HG03196 (cell line): Measurements from ENCODE around the gene TUBE1.
A peak's percentile ranks its signal among the peaks of the same experiment; 100 is the strongest.
"Not testable (repeated sequence)": the region's sequence is repeated elsewhere in the genome, so short reads cannot be mapped to it uniquely, and the experiment has no call there.

ENCODE experiments used
- ATAC-seq: cut with Tn5 transposase; IDR thresholded peaks from one replicate; pipeline ENCODE4 v1.9.1; 2021; ENCODE audit not compliant: unreplicated experiment

Gene TUBE1, protein sequence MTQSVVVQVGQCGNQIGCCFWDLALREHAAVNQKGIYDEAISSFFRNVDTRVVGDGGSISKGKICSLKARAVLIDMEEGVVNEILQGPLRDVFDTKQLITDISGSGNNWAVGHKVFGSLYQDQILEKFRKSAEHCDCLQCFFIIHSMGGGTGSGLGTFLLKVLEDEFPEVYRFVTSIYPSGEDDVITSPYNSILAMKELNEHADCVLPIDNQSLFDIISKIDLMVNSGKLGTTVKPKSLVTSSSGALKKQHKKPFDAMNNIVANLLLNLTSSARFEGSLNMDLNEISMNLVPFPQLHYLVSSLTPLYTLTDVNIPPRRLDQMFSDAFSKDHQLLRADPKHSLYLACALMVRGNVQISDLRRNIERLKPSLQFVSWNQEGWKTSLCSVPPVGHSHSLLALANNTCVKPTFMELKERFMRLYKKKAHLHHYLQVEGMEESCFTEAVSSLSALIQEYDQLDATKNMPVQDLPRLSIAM

DNA sequence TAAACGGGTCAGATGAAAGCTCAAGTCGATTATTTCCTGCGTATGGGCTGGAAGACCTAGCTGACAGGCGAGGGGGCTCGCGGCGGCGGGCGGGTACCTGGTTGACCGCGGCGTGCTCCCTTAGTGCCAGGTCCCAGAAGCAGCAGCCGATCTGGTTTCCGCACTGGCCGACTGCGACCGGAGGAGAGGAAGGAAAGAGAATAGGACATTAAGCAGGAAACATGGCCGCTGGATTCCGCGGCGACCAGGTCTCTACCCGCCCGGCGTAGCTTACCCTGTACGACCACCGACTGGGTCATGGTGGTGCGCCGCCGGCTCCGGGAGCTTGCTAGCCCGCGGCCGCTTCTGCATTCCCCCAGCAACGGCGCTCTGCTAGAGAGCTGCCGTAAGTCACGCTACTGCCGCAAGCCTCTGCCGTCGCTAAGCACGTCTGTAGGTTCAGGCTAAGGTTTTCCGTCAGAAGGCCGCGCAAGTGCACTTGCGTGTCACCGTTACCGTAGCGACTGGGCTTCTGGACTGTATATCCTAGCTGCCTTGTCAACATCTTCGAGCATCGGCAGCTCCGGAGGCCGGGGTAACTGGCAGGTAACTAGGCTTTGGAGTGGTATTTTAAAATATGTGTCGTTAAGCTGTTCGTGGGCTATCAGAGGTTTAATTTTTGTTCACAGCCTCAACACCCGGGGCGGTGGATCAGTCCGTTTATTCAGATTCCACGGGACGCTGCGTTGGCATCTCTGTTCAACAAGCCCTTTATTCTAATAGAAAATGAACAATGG lies at the start of gene TUBE1, which contains the start of gene FAM229B:
TUBE1 (minus strand) TSS at position 347 of the 776 bp plus-strand sequence; CDS start at position 299, 48 bp downstream.
FAM229B (plus strand) TSS at position 456 of the 776 bp plus-strand sequence. CDS start 11,693 bp downstream, outside the sequence.
- peak; percentile 98 for ATAC-seq

DNA sequence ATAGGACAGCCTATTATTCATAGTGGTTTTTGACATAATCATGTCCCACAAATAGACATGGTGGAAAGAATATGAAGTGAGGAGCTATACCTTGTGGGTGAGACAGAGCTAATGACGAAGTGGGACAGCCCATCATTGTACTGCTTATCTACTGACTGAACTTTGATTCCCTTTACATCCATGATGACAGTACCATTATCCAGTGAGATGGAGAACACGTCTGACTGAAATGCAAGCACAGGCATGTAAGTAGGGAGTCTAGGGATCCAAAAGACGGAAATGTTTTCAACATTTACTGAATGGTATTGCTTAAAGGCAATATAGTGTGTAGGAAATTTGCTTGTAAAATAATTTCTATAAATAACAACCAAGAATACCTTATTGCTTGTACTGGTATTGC lies 43.6 kb upstream of the TUBE1 start:
- no peak for ATAC-seq

DNA sequence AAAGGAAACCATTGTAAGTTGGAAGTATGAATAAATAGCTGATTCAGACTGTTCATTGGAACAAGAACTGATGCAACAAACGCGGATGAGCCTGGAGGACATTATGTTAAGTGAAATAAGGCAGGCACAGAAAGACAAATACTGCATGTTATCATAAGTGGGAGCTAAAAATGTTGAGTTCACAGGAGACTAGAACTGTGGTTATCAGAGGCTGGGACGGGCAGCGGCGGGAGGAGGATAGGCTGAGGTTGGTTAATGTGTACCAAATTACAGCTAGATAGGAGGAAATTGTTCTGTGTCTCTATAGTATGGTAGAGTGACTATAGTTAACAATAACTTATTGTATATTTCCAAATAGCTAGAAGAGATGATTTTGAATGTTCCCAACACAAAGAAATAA lies 40.9 kb upstream of the TUBE1 start:
- no peak for ATAC-seq

DNA sequence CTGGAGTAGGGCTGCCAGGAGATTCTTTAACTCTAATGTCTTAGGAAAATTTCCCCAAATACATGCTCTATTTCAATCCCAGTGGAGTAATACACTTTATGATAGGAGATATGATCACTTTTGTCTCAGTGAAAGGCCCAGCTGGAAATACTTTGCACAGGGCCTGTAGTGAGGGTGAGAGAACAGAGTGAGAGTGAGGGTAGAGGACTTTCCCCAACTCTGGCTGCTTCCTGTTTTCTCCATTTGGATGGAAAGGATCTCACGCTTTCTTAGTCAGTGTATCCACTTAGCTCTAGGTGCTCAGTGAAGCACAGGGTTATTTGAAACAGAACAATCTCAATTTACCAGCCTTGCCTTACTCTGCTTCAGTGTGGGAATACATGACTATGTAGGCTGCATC lies 36.7 kb upstream of the TUBE1 start:
- no peak for ATAC-seq

DNA sequence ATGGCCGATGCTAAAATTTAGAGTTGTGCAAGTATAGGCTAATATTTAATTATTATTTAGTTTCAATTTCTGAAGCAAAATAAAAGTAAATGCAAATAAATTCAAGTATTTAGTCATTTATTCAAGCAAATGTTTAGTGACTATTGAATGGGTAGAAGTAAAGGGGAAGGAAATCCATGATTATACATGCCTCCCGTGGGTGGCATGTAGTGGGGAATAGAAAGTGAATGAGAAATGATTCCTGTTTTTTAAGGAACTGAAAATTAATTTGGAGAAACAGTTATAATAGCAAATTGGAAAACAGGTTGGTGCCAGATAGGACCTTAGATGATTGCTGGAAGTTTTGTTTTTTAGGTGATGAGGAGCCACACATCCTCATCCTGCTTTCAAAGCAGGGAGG lies 35.5 kb upstream of the TUBE1 start:
- ATAC-seq: no peak

DNA sequence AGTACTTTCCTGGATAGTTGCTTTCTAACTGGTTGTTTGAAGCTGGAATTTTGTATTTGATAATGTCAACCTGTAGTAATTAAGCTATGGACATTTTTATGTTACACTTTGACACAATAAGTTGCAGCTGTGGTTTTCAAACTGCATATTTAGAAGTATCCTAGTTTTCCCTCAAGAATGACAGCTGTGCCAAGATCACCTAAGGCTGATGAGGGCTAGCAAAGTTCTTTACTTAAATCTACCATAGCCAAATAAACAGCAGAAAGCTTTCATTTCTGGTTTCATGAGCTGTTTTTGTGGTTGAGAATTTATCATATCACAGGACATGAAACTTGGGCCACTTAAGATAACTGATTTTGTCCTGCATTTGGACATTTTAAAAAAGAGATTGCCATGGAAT lies 30.8 kb upstream of the TUBE1 start:
- no peak for ATAC-seq

DNA sequence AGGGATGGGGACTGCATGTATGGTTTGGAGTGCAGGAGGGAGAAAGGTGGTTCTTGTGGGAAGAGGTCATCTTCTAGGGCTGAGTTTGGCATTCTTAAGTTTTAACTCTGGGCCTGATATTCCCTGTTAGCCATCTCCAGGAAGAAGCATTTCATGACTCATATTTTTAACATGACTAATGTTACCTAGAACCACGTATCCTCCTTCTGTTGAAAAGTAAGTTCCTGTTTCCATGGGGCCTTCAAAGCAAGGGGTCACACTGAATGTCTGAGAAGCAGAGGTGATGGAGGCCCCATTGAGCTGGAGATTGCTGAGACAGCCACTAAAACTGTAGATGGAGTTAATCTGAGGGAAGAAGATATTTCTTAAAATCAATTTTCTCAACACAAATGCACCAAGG lies 30.3 kb upstream of the TUBE1 start:
- ATAC-seq: no peak

DNA sequence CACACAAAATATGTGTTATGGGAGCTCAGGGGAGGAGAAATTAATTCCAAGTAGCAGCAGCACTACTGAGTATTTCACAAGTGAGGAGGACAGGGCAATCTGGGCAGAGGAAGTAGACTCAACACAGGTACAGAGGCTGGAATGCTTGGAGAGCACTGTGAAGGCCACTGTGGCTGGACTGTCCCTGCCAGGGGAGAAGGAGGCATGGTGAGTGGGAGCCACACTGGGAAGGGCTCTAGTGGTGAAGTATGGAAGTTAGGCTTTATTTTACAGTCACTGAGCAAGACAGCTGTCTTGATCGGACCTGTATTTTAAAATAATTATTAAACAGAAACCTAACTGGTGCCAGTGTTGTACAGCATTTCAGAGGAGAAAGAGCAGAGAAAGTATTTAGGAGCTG lies 28.9 kb upstream of the TUBE1 start:
- no peak for ATAC-seq

DNA sequence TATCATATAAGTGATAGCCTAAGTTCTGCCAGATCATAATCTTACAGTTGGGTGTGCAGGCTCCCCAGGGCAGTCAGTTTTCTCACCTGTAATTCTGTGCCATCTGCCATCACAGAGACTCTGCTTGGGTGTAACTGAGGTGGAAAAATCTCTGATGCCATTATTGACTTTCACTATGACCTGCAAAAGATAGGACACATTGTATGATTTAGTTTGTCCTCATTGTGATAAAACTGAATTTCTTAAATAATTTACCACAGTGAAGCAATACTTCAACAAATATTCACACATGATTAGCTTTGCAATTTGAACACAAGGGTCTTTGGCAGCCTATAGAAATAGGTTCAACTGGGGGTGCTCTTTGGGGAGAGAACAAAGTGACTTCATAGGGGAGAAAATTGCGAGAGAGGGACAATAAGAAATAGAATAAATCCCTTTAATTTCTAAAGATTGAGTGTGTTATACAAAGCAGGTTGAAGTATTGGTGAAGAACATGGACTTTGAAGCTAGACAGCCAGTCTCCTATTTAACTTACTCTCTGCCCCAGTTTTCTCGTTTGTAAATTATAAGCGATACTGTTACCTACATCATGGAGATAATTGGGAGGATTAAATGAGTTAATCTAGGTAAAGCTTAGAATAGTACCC lies 27.4 kb upstream of the TUBE1 start:
- no peak for ATAC-seq

DNA sequence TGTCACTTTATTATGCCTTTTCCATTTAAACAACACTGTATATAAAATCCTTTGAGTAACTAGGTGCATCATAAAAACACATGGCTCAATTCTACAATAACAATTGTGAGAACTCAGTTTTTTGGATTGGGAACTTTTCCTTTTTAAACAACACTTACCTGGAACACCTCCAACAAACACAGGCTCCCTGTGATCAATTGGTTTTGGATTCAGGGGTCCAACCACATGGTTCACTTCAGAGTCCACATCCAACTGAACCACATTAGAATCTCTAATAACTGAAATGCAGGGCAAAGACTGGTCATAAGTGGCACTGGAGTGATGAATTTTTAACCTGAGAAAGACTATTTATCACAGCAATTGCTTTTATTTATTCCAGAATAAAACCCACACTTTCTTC lies 26.6 kb upstream of the TUBE1 start:
- ATAC-seq: no peak

DNA sequence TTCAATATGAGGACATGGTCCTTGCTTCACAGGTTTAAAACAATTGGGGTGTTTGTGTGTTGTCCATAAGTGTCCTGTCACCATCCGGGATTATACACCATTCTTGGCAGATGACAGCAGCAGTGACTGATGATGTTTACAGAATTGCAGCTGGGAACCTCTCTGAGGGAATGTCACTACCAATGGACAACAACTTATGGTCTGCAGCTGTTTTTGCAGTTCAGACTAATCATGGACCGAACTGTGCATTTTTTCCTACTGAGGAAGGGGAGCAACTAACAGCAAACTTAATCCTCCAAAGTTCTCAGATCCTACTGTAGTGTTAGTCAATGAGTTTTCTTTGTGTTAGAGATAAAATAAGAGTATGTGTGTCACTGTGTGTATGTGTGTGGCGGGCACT lies 26.1 kb upstream of the TUBE1 start:
- ATAC-seq: no peak

DNA sequence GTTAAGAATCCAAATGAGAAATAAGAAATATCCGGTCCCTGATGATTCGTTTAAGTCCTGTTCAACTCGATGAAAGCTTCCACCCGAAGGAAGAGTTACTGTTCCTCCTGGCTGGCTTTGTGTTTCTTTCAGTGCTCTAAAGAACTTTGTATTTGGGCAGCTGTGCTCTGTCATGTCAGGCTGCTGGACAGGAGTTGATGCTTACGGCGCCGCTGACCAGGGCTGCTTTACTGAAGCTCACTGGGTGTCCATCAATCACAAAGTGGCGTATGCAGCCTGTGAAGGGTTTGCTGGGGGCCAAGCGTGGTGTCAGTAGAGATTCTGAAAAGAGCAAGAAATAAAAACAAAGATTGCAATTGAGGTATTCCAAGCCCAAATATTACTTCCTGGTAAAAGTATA lies 22.0 kb upstream of the TUBE1 start:
- no peak for ATAC-seq

DNA sequence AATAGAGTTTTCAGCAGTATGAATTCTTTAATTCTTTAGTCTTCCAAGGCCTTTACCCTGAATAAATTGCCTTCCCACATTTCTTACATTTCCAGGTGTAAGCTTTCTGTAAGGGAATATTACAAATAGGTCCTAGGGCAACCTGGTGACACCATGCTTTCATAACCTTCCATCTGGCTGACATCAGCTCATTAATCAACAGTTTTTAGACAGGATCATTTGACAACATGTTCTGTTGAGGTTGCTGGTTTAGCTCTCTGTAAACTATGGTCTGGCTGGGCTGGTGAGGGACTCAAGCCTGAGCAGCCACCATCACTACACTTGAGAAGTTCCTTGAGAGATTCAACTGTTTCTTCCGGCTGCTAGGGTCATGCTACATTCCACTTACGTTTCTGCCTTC lies 19.3 kb upstream of the TUBE1 start:
- no peak for ATAC-seq

DNA sequence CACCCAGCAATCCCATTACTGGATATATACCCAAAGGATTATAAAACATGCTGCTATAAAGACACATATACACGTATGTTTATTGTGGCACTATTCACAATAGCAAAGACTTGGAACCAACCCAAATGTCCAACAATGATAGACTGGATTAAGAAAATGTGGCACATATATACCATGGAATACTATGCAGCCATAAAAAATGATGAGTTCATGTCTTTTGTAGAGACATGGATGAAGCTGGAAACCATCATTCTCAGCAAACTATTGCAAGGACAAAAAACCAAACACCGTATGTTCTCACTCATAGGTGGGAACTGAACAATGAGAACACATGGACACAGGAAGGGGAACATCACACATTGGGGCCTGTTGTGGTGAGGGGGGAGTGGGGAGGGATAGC lies 18.7 kb upstream of the TUBE1 start:
- not testable (repeated sequence) for ATAC-seq

DNA sequence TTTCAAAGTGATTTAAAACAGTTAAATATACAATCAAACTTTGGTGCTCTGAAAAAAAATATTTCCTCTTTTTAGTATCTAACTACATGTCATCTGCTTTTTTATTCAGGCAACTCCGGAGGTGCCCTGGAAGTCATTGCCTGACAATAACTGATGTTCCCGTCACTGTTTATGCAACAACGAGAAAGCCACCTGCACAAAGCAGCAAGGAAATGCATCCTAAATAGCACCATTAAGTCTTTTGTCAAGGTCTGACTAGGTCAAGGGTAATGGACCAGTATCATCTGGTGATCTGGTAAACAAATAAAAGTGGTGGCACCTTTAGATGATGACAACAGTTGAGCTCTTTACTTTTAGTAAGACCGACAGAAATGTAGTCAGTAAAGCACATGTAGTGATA lies 13.3 kb upstream of the TUBE1 start:
- no peak for ATAC-seq

DNA sequence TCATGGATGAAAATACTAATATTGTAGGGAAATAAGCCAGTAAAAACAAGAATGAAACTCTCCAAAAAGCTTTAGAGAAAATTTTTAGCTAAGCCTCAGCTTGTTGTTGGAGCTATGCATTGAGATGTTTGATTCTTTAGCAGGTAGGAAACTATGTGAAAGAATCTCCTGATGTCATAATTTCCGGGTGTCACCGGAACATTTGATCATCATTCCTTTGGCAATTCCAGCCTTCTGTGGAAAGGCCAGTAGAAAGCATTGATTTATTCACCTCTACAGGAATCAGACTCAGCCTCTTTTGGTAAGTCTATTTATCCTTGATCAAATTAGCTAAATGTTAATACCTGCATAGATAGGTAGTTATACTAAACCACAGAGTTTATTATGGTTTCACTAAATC lies 9.6 kb upstream of the TUBE1 start:
- no peak for ATAC-seq

DNA sequence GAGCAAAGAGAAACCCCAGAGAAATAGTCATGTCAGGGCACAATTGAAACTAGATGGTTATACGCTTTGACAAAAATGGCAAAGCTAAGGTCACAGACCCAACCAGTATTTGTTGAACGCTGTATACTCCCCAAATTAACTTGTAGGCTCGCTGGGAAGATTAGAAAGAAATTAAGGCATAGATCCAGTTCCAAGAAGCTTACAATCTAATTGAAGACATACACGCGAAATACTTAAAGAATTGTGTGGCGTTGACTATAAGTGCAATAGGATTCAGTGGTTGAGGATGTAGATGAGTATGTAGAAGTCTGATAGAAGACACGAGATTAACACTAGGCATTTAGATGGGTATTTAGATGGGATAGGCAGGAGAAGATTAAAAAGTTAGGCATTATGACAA lies 634 bp upstream of the TUBE1 start:
- ATAC-seq: no peak

DNA sequence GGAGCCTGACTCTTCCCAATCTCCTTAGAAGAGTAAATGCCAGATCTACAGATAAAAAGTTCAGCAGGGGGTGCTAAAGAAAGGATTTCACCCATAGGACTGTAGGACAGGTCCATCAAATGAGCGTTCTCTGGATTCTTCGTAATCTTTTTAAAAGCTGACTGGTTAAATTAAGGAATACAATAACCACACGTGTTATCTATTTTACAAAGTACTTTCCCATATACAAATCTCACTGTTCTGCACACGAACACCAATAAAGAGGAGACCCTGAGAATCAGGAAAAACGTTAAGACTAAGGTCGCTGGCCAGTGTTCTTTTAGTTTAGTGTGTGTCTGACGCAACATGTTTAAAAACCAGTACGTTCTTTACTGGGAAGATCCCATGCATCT lies 542 bp downstream of the TUBE1 start:
- ATAC-seq: peak; percentile 17

DNA sequence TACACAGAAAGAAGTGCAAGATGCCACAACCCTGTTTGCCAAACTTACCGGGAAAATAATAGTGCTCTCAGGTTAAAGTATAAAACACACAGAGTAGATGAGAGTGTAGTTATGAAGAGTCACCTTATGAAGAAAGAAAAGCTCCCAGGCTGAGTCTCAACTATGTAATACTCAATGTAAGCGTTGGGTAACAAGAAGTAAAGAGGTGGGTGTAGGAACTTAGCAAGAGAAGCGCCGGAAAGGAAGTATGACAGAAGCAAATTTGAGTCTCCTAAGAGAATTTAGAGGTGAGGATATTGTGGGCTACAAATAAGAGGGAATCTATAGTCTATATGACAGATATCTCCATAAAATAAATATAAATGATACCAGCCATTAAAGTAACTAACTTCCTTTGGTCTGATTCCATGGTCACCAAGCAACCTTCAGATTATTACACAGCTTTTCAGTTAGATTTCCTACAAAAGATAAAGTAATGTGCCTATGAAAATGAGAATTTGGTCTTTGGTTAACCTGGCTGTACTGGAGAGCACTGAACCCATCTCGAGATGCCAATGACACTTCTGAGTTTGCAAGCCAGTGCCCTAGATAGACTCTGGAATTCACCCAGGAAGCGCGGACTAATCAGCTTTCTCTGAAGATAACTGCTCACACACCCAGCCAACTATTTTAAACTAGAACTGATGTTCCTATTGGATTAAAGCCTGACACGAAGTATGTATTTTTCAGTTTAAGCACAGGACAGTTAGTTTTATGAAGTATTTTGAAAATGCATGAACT lies 1.8 kb downstream of the TUBE1 start:
- no peak for ATAC-seq

DNA sequence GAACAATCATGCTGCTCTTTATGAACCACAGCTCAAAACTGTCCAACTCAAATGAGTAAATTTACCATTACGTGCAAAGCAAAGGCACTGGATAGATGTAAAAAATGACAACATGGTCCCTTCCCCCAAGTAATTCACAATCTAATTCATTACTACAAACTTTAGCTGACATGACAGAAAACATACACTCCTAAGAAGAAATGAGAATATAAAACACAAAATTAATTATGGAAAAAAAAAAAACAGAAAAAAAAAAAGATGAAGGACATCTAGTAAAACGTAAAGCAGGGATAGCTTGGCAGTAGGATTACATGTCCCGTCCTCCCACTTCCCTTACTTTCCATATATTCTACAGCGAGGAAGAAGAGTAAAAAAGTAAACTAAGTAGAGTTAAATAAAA lies 5.7 kb downstream of the TUBE1 start:
- no peak for ATAC-seq

DNA sequence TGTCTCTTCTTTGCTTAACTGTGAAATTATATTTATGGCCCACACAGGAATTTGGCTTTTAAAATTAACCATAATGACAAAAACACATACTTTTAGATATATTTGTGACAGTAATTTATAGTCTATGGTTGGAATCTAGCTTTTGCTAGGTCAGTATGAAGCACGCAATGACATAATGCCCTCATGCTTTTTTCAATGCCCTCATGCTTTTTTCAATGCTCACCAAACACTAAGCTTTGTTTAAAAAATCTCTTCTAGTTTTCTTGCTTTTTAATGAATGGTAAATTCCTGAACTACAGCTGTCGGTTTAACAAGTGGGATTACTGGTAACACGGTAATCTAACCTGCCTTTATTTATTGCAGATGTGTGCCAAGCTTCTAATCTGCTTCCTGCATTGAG lies 20.7 kb downstream of the TUBE1 start:
- no peak for ATAC-seq
